Activated CD8-positive, alpha-beta T cell treated with anti-CD3 and anti-CD28 coated beads for 36 hours (primary cell): ENCODE measurements around the gene NRXN3. TPM values are rescaled to one million over a fixed set of nuclear protein-coding genes. Genes with fewer than 3 reads are reported as not detected.

Source experiments
- ATAC-seq: fragments of 200-7000 bp; cut with Tn5 transposase; one replicate; pipeline ENCODE4 v1.10.0; 2021; ENCODE audit warnings: mild to moderate bottlenecking, moderate library complexity
- CTCF ChIA-PET: fragments of 350-600 bp; sonication (Branson Sonifier 250); formaldehyde crosslinking; loops from one replicate; lab custom pipeline; 2021; ENCODE audit warnings: antibody characterized with exemption; lab: Charles Lee
- POLR2A ChIA-PET: fragments of 350-600 bp; sonication (Branson Sonifier 250); formaldehyde crosslinking; loops from one replicate; lab custom pipeline; 2021; ENCODE audit warnings: antibody characterized with exemption; lab: Charles Lee
- DNase-seq: peaks from one replicate; pipeline ENCODE4 v3.0.0-alpha.2; 2020
- H3K27ac Mint-ChIP-seq: one replicate; pipeline ENCODE4 v1.8.0; 2021; ENCODE audit warnings: mild to moderate bottlenecking, mixed read lengths
- H3K27me3 Mint-ChIP-seq: one replicate; pipeline ENCODE4 v1.8.0; 2021; ENCODE audit warnings: mixed read lengths
- H3K36me3 Mint-ChIP-seq: one replicate; pipeline ENCODE4 v1.8.0; 2021; ENCODE audit warnings: low read depth, mixed read lengths
- H3K4me1 Mint-ChIP-seq: one replicate; pipeline ENCODE4 v1.8.0; 2021; ENCODE audit warnings: low read depth, mixed read lengths
- H3K4me3 Mint-ChIP-seq: one replicate; pipeline ENCODE4 v1.8.0; 2021; ENCODE audit warnings: mild to moderate bottlenecking, moderate library complexity, mixed read lengths
- H3K9me3 Mint-ChIP-seq: one replicate; pipeline ENCODE4 v1.8.0; 2021; ENCODE audit warnings: mixed read lengths
- intact Hi-C: fragments of 100-400 bp; cut with micrococcal nuclease; formaldehyde crosslinking; loops from one replicate; pipeline ENCODE4 v1.10.0; 2022
- total RNA-seq, 2 experiments: library from RNA; stranded (reverse); gene quantifications; one replicate each; pipeline ENCODE4 v1.2.3, GENCODE V29; 2021
- TF ChIP-seq, protein P1 (sequence below): fragments of 200-600 bp; IDR thresholded peaks from one replicate; pipeline ENCODE4 v1.8.0; 2022; ENCODE audit warnings: antibody characterized with exemption, mild to moderate bottlenecking

The NRXN3 gene
- total RNA-seq, 2 experiments from 2014 or later = not detected

- no peak for ATAC-seq
- H3K27ac Mint-ChIP-seq = no peak overlapping the region
- CTCF ChIA-PET = no interaction called here
- H3K4me1 Mint-ChIP-seq = peaks cover 6% of the 10 kb centered on the region
- H3K27me3 Mint-ChIP-seq = no peaks in the 10 kb centered on the region
- no peak for DNase-seq
- intact Hi-C loops = no loop called here
- H3K36me3 Mint-ChIP-seq = no peaks in the 10 kb centered on the region
- no peaks in the 10 kb centered on the region for H3K9me3 Mint-ChIP-seq
- TF ChIP-seq, protein P1, sequence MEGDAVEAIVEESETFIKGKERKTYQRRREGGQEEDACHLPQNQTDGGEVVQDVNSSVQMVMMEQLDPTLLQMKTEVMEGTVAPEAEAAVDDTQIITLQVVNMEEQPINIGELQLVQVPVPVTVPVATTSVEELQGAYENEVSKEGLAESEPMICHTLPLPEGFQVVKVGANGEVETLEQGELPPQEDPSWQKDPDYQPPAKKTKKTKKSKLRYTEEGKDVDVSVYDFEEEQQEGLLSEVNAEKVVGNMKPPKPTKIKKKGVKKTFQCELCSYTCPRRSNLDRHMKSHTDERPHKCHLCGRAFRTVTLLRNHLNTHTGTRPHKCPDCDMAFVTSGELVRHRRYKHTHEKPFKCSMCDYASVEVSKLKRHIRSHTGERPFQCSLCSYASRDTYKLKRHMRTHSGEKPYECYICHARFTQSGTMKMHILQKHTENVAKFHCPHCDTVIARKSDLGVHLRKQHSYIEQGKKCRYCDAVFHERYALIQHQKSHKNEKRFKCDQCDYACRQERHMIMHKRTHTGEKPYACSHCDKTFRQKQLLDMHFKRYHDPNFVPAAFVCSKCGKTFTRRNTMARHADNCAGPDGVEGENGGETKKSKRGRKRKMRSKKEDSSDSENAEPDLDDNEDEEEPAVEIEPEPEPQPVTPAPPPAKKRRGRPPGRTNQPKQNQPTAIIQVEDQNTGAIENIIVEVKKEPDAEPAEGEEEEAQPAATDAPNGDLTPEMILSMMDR = no peak
- POLR2A ChIA-PET = no interaction called here
- H3K4me3 Mint-ChIP-seq = no peak overlapping the region
These were observed 1557.7 kb downstream of the NRXN3 start for GRCh38 chr14:79727900-79728299.

- no peaks in the 10 kb centered on the region for H3K36me3 Mint-ChIP-seq
- H3K27ac Mint-ChIP-seq = no peak overlapping the region
- TF ChIP-seq, protein P1 = no peak
- H3K9me3 Mint-ChIP-seq = no peaks in the 10 kb centered on the region
- H3K4me1 Mint-ChIP-seq = peaks cover 6% of the 10 kb centered on the region
- DNase-seq = no peak
- no peak for ATAC-seq
- POLR2A ChIA-PET = no interaction called here
- no peaks in the 10 kb centered on the region for H3K27me3 Mint-ChIP-seq
- intact Hi-C loops = no loop called here
- CTCF ChIA-PET = no interaction called here
- H3K4me3 Mint-ChIP-seq = no peak overlapping the region
These were observed 1558.2 kb downstream of the NRXN3 start for GRCh38 chr14:79728331-79728730.

GRCh38 chr14:79729731-79730130 is 1559.6 kb downstream of the NRXN3 start:
- no peak overlapping the region for H3K27ac Mint-ChIP-seq
- no peak overlapping the region for H3K4me3 Mint-ChIP-seq
- CTCF ChIA-PET = no interaction called here
- H3K9me3 Mint-ChIP-seq = no peaks in the 10 kb centered on the region
- no peaks in the 10 kb centered on the region for H3K27me3 Mint-ChIP-seq
- H3K4me1 Mint-ChIP-seq = peaks cover 6% of the 10 kb centered on the region
- DNase-seq (no peak), ATAC-seq (no peak)
- TF ChIP-seq, protein P1 = no peak
- H3K36me3 Mint-ChIP-seq = no peaks in the 10 kb centered on the region
- intact Hi-C loops = no loop called here
- POLR2A ChIA-PET = no interaction called here

GRCh38 chr14:79730196-79730595 is 1560.0 kb downstream of the NRXN3 start:
- intact Hi-C loops = no loop called here
- Mint-ChIP-seq H3K27ac (no peak overlapping the region), H3K4me3 (no peak overlapping the region), H3K4me1 (peaks cover 6% of the 10 kb centered on the region), H3K27me3 (no peaks in the 10 kb centered on the region), H3K9me3 (peaks cover 2% of the 10 kb centered on the region), H3K36me3 (no peaks in the 10 kb centered on the region)
- POLR2A ChIA-PET = no interaction called here
- DNase-seq = no peak
- ATAC-seq = no peak
- TF ChIP-seq, protein P1 = no peak
- CTCF ChIA-PET = no interaction called here

- TF ChIP-seq, protein P1 = no peak
- Mint-ChIP-seq H3K27me3 (no peaks in the 10 kb centered on the region), H3K4me1 (peaks cover 6% of the 10 kb centered on the region), H3K9me3 (peaks cover 2% of the 10 kb centered on the region), H3K4me3 (no peak overlapping the region), H3K36me3 (no peaks in the 10 kb centered on the region), H3K27ac (no peak overlapping the region)
- POLR2A ChIA-PET = no interaction called here
- ATAC-seq (no peak), DNase-seq (no peak)
- CTCF ChIA-PET = no interaction called here
- intact Hi-C loops = no loop called here
These were observed 1560.8 kb downstream of the NRXN3 start for GRCh38 chr14:79730953-79731352.
